Measurements from ENCODE around the gene WDR35. TPM values are rescaled to one million over a fixed set of nuclear protein-coding genes. Genes with fewer than 3 reads are reported as not detected.
A peak's percentile ranks its signal among the peaks of the same experiment; 100 is the strongest.

WDR35 gene
- total and polyA plus RNA-seq, 10 of the 15 experiments (the other 5 are each of a cell fraction or from before 2014, with no cell fraction given), result 3.0 to 9.3 (median 6.3) TPM

DNA sequence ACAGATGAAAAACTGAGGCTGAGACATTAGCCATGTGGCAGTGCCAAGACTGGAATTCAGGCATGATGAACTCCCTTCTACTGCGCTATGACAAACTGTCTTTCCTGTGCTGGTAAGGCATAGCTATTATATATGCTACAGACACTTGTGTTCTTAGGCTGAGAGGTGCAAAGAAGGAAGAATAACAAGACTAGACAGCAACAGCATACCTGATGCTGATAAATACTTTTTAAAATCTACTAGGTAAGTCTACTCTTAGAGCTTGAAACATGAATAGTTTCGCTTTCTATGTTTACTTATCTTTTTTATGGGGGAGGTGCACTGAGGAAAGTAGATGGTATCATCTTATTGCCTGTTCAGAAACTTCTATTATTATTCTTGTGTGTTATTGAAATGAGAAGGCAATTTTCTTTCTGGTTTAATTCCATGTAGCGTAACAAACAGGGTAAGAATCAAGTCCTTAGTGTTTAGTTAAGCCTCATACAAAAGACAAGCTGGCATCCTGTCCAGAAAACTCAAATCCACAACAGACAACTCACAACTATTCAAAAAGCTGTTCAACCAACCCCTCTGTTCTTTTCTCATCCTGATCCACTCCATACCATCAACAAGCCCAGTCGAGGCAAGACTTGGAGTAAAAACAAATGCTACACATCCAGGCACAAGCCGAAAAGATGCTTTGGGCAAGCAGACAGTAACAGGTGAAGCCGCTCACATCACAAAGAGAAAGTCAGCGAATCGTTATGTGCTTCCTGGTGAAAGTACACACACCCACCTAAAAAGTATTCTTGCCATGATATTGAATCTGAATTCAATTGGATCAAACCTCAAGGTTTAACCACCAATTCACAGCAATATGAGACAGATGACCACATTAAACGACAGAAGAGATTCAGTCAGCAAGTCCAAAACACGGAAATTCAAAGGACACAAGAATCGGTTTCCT lies 89.6 kb downstream of the WDR35 start (continued):
- no peak for TF ChIP-seq ZBTB33 (IDR thresholded peaks at IDR 0.05)
- no peak for TF ChIP-seq SMARCA5 (IDR thresholded peaks at IDR 0.05)
- no peak for TF ChIP-seq ZNF217 (IDR thresholded peaks at IDR 0.05)
- TF ChIP-seq NRF1 (conservative IDR thresholded peaks at IDR 0.05; ENCODE audit: low read depth, low read length), result no peak

- Histone ChIP-seq H3K27ac (ENCODE audit: control insufficient read depth, insufficient read depth) (peak overlapping the region; percentile 56; the same call in 1 of the 2 replicates), H3K9ac (ENCODE audit: control insufficient read depth, insufficient read depth, low read length) (peak overlapping the region; percentile 52), H3K4me2 (ENCODE audit: control insufficient read depth, insufficient read depth) (peak overlapping the region; percentile 66), H3K79me2 (ENCODE audit: control insufficient read depth, insufficient read depth, low read length) (peaks cover 84% of the 10 kb centered on the region), H3K4me1 (ENCODE audit: control insufficient read depth, insufficient read depth, low read length) (peaks cover 12% of the 10 kb centered on the region), H4K20me1 (ENCODE audit: control insufficient read depth, insufficient read depth) (no peaks in the 10 kb centered on the region), H2AFZ (ENCODE audit: control insufficient read depth, low read depth, low read length) (no peak overlapping the region), H3K4me3 (peak overlapping the region; percentile 48), H3K36me3 (ENCODE audit: control insufficient read depth in 2 of 2, insufficient read depth in 2 of 2, low read length in 1 of 2) (no peaks in the 10 kb centered on the region), H3K27me3 (replicated peaks in 1 of 2; ENCODE audit: control insufficient read depth in 2 of 2, insufficient read depth in 2 of 2, low read length in 1 of 2) (no peaks in the 10 kb centered on the region), H3K9me3 (replicated peaks; ENCODE audit: control insufficient read depth, insufficient read depth, low read length) (no peaks in the 10 kb centered on the region; the same call in 2 of the 3 replicates)
- ATAC-seq (peak; percentile 9), FAIRE-seq (no peak), DNase-seq (ENCODE audit: low read depth, low spot score) (no peak)
- in situ Hi-C loops (cut with MboI) (no loop called here), intact Hi-C loops (cut with micrococcal nuclease; ENCODE audit: unreplicated experiment) (no loop called here)
- CTCF ChIA-PET, result interaction anchor here (1.0 to 1.4 kb wide), 3 partner anchors 13 to 151 kb away, joined by 3 read pairs; no protein-coding TSS in a partner anchor
- SMC1A ChIA-PET (ENCODE audit: uncharacterized antibody, unreplicated experiment), result interaction anchor here (1.0 to 3.3 kb wide), 5 partner anchors 10 to 90 kb away, joined by 3 to 14 read pairs (median 4); no protein-coding TSS in a partner anchor
- no TSS peak for BruUV-seq (replicated peaks)
- POLR2A ChIA-PET, result interaction anchor here (1.0 to 1.6 kb wide), 3 partner anchors 13 to 153 kb away, joined by 3 to 6 read pairs (median 4); partner anchors contain the start of gene LAPTM4A
- RAD21 ChIA-PET (ENCODE audit: unreplicated experiment), result interaction anchor here (0.6 to 0.8 kb wide), 3 partner anchors 30 to 64 kb away, joined by 3 read pairs; no protein-coding TSS in a partner anchor
- 90% methylated on average over 7 of the region's 7 CpGs for WGBS (ENCODE audit: insufficient coverage, insufficient replicate concordance, low lambda C conversion rate, missing lambda C conversion rate)
- TF ChIP-seq, protein P1, sequence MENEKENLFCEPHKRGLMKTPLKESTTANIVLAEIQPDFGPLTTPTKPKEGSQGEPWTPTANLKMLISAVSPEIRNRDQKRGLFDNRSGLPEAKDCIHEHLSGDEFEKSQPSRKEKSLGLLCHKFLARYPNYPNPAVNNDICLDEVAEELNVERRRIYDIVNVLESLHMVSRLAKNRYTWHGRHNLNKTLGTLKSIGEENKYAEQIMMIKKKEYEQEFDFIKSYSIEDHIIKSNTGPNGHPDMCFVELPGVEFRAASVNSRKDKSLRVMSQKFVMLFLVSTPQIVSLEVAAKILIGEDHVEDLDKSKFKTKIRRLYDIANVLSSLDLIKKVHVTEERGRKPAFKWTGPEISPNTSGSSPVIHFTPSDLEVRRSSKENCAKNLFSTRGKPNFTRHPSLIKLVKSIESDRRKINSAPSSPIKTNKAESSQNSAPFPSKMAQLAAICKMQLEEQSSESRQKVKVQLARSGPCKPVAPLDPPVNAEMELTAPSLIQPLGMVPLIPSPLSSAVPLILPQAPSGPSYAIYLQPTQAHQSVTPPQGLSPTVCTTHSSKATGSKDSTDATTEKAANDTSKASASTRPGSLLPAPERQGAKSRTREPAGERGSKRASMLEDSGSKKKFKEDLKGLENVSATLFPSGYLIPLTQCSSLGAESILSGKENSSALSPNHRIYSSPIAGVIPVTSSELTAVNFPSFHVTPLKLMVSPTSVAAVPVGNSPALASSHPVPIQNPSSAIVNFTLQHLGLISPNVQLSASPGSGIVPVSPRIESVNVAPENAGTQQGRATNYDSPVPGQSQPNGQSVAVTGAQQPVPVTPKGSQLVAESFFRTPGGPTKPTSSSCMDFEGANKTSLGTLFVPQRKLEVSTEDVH (IDR thresholded peaks at IDR 0.05; ENCODE audit: low read depth, partially characterized antibody), result no peak
- no peak for TF ChIP-seq BHLHE40 (IDR thresholded peaks at IDR 0.05; ENCODE audit: borderline replicate concordance in 1 of 2, low read depth in 2 of 2, low read length in 1 of 2)
- no peak for TF ChIP-seq MTA2 (IDR thresholded peaks at IDR 0.05; ENCODE audit: low read depth)
- no peak for TF ChIP-seq CHD1 (IDR thresholded peaks at IDR 0.05; ENCODE audit: low read depth, low read length)
- TF ChIP-seq DPF2 (IDR thresholded peaks at IDR 0.05), result no peak
- no peak for TF ChIP-seq ZNF207 (IDR thresholded peaks at IDR 0.05; ENCODE audit: borderline replicate concordance)
- TF ChIP-seq, protein P2, sequence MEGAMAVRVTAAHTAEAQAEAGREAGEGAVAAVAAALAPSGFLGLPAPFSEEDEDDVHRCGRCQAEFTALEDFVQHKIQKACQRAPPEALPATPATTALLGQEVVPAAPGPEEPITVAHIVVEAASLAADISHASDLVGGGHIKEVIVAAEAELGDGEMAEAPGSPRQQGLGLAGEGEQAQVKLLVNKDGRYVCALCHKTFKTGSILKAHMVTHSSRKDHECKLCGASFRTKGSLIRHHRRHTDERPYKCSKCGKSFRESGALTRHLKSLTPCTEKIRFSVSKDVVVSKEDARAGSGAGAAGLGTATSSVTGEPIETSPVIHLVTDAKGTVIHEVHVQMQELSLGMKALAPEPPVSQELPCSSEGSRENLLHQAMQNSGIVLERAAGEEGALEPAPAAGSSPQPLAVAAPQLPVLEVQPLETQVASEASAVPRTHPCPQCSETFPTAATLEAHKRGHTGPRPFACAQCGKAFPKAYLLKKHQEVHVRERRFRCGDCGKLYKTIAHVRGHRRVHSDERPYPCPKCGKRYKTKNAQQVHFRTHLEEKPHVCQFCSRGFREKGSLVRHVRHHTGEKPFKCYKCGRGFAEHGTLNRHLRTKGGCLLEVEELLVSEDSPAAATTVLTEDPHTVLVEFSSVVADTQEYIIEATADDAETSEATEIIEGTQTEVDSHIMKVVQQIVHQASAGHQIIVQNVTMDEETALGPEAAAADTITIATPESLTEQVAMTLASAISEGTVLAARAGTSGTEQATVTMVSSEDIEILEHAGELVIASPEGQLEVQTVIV (IDR thresholded peaks at IDR 0.05; ENCODE audit: borderline replicate concordance, partially characterized antibody), result no peak
- TF ChIP-seq JUNB (IDR thresholded peaks at IDR 0.05), result no peak
Observed at GRCh38 chr2:19898592-19899329, 91.1 kb downstream of the WDR35 start.

Data from GM12878 (cell line).